DOHH2 (cell line): Measurements from ENCODE around the gene BAIAP2.

Experiments
- EZH2phosphoT487 ChIP-seq: fragments of 200-600 bp; sonication (generic); IDR thresholded peaks from 2 replicates; pipeline ENCODE4 v1.6.1; 2017; ENCODE audit warnings: borderline replicate concordance, mild to moderate bottlenecking, antibody characterized with exemption, low read length, moderate library complexity, mixed read lengths
- TF ChIP-seq, protein P1 (sequence below): fragments of 200-600 bp; sonication (generic); IDR thresholded peaks from one replicate; pipeline ENCODE4 v1.5.1; 2014; ENCODE audit warnings: antibody characterized with exemption, mild to moderate bottlenecking, low read depth, low read length; ENCODE audit not compliant: poor library complexity, severe bottlenecking

DNA sequence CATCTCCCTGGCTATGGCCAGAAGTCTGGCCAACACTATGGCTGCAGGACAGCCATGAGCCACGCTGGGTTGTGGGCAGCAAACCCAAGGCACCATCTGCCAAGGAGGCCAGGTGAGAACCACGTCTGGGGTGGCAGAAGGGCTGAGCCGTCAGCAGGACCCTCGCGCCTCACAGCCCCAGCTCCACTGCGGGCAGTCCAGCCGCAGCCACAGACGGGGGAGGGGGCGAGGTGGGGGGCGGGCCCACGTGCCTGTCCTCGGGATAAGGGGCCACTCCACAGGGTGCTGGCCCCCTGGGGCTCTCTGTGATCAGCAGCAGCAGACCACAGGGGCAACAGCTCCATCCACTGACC lies 6.5 kb upstream of the BAIAP2 start:
- TF ChIP-seq, protein P1, sequence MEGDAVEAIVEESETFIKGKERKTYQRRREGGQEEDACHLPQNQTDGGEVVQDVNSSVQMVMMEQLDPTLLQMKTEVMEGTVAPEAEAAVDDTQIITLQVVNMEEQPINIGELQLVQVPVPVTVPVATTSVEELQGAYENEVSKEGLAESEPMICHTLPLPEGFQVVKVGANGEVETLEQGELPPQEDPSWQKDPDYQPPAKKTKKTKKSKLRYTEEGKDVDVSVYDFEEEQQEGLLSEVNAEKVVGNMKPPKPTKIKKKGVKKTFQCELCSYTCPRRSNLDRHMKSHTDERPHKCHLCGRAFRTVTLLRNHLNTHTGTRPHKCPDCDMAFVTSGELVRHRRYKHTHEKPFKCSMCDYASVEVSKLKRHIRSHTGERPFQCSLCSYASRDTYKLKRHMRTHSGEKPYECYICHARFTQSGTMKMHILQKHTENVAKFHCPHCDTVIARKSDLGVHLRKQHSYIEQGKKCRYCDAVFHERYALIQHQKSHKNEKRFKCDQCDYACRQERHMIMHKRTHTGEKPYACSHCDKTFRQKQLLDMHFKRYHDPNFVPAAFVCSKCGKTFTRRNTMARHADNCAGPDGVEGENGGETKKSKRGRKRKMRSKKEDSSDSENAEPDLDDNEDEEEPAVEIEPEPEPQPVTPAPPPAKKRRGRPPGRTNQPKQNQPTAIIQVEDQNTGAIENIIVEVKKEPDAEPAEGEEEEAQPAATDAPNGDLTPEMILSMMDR = no peak
- no peak for TF ChIP-seq EZH2phosphoT487
